Right atrium auricular region (tissue), 2 donors: Measurements from ENCODE around the gene C8G. TPM values are rescaled to one million over a fixed set of nuclear protein-coding genes. Genes with fewer than 3 reads are reported as not detected.

Experiments used
- DNase-seq: peaks from one replicate; pipeline ENCODE4 v3.0.0-alpha.2; 2019; ENCODE audit warnings: low spot score
- H3K27ac ChIP-seq, 2 donors: fragments of 200-600 bp; sonication (generic); 1 replicate in 1 of 2; 2 replicates in 1 of 2; pipeline ENCODE4 v1.5.1; 2016 to 2019
- H3K27me3 ChIP-seq, 2 donors: fragments of 200-600 bp; sonication (generic); one replicate each; pipeline versions ENCODE4 v1.5.1 to v1.6.0; 2017 to 2019
- H3K36me3 ChIP-seq: fragments of 200-600 bp; sonication (generic); one replicate; pipeline ENCODE4 v1.5.1; 2016
- H3K4me1 ChIP-seq, 2 donors: fragments of 200-600 bp; sonication (generic); one replicate each; pipeline versions ENCODE4 v1.5.1 to v1.6.0; 2017 to 2019
- H3K4me3 ChIP-seq, 2 donors: fragments of 200-600 bp; sonication (generic); 1 replicate in 1 of 2; 2 replicates in 1 of 2; pipeline ENCODE4 v1.5.1; 2017 to 2019; ENCODE audit warnings: mild to moderate bottlenecking in 1 of 2, moderate library complexity in 1 of 2
- H3K9me3 ChIP-seq, 2 donors: fragments of 200-600 bp; sonication (generic); one replicate each; pipeline ENCODE4 v1.5.1; 2019
- CTCF ChIP-seq, 2 donors: fragments of 200-600 bp; sonication (generic); IDR thresholded peaks; one replicate each; pipeline ENCODE4 v1.5.1; 2019; ENCODE audit warnings: antibody characterized with exemption in 2 of 2
- total RNA-seq, 2 donors: library from RNA; depleted of rRNA; stranded (reverse); fragments of >200 nt; gene quantifications; one replicate each; pipeline ENCODE4 v1.1.0, GENCODE V29; 2016

The C8G gene
- total RNA-seq, 2 donors from 2014 or later = not detected

GRCh38 chr9:136983656-136984314, 38.7 kb downstream of the C8G start:
- no peaks in the 10 kb centered on the region for H3K36me3 ChIP-seq
- no peaks in the 10 kb centered on the region for H3K27me3 ChIP-seq
- no peak overlapping the region for H3K4me3 ChIP-seq
- no peak for DNase-seq
- H3K4me1 ChIP-seq = peaks cover 0 to 71% of the 10 kb centered on the region in 2 donors
- H3K27ac ChIP-seq = peak overlapping the region in 1 of 2 donors; percentile 77
- H3K9me3 ChIP-seq = no peaks in the 10 kb centered on the region
- TF ChIP-seq CTCF (IDR thresholded peaks at IDR 0.05) = no peak

- H3K27ac ChIP-seq = no peak overlapping the region
- H3K4me3 ChIP-seq = no peak overlapping the region
- no peak for DNase-seq
Observed at GRCh38 chr9:136984464-136985026, 39.5 kb downstream of the C8G start.

DNA sequence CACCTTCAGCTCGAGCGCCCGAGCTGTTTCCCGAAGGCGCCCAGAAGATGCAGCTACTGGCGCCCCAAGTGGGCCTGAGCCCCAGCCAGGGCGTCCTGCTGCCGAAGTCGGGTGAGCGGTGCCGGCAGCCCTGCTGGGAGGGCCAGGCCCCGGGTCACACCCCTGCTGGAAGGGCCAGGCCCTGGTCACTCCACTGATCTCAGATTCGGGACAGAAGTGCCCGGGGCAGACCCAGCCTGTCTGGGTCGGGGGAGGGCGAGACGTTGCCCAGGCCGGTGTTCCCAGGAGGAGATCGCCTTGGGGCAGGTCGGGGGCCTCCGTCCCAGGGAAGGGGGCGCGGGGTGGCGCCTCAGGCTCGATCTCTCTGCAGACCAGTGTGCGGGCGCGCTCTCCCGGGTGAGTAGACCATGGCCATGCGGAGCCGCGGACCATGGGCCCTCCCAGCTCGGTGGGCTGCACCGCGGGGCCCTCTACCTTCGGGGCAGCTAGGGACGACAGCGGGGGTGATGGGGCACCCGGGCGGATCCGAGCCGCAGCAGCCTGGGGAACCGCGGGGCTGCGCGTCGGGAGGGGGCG, 40.1 kb downstream of the C8G start:
- no peak for DNase-seq
- H3K27ac ChIP-seq = no peak overlapping the region
- peak overlapping the region; percentile 5 to 32 for H3K4me3 ChIP-seq
- H3K4me1 ChIP-seq = peaks cover 0 to 58% of the 10 kb centered on the region in 2 donors
- H3K9me3 ChIP-seq = no peaks in the 10 kb centered on the region
- no peaks in the 10 kb centered on the region for H3K36me3 ChIP-seq
- no peaks in the 10 kb centered on the region for H3K27me3 ChIP-seq
- no peak for TF ChIP-seq CTCF (IDR thresholded peaks at IDR 0.05)

More at GRCh38 chr9:136984464-136985026, 39.5 kb downstream of the C8G start:
- Histone ChIP-seq H3K27me3 (no peaks in the 10 kb centered on the region), H3K36me3 (no peaks in the 10 kb centered on the region), H3K9me3 (no peaks in the 10 kb centered on the region), H3K4me1 (peaks cover 0 to 63% of the 10 kb centered on the region in 2 donors)
- TF ChIP-seq CTCF (IDR thresholded peaks at IDR 0.05) = no peak

- H3K36me3 ChIP-seq = no peaks in the 10 kb centered on the region
- peak overlapping the region; percentile 6 to 32 for H3K4me3 ChIP-seq
- H3K27ac ChIP-seq = no peak overlapping the region
- no peak for DNase-seq
- H3K4me1 ChIP-seq = peaks cover 0 to 50% of the 10 kb centered on the region in 2 donors
- no peaks in the 10 kb centered on the region for H3K9me3 ChIP-seq
- no peak for TF ChIP-seq CTCF (IDR thresholded peaks at IDR 0.05)
- no peaks in the 10 kb centered on the region for H3K27me3 ChIP-seq
Observed at GRCh38 chr9:136985853-136986252, 40.8 kb downstream of the C8G start.

DNA sequence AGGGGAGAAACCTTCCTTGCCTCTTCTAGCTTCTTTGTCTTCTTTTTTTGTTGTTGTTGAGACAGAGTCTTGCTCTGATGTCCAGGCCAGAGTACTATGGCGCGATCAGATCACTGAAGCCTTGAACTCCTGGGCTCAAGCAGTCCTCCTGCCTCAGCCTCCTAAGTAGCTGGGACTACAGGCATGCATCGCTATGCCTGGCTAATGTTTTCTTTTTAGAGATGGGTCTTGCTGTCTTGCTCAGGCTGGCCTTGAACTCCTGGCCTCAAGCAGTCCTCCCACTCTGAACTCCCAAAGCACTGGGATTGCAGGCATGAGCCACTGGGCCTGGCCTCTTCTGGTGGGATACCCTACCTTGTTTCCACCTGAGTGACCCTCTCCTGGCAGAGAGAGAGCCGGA, 43.8 kb downstream of the C8G start:
- Histone ChIP-seq H3K27me3 (no peaks in the 10 kb centered on the region), H3K4me3 (no peak overlapping the region), H3K36me3 (no peaks in the 10 kb centered on the region), H3K27ac (no peak overlapping the region), H3K9me3 (no peaks in the 10 kb centered on the region), H3K4me1 (peaks cover 0 to 42% of the 10 kb centered on the region in 2 donors)
- TF ChIP-seq CTCF (IDR thresholded peaks at IDR 0.05) = no peak
- DNase-seq = no peak
